Astrocyte of the cerebellum (primary cell): ENCODE data around the gene KATNA1.

Experiments used
- DNase-seq: peaks from one replicate; pipeline ENCODE4 v3.0.0-alpha.2; 2011; ENCODE audit warnings: low read depth
- H3K4me3 ChIP-seq: 2 replicates; pipeline ENCODE4 v1.5.1; 2011; ENCODE audit warnings: mild to moderate bottlenecking, low read depth, low read length, moderate library complexity
- CTCF ChIP-seq: IDR thresholded peaks from 2 replicates; pipeline ENCODE4 v1.5.1; 2012; ENCODE audit warnings: low read length, low read depth, moderate library complexity, mild to moderate bottlenecking; ENCODE audit errors: missing control alignments
- in situ Hi-C: cut with HindIII; loops from 2 replicates; pipeline ENCODE4 v1.10.0; 2017; ENCODE audit warnings: low sequenced_read_pairs

KATNA1 gene

GRCh38 chr6:149646599-149646998 is 1.9 kb downstream of the KATNA1 start:
- TF ChIP-seq CTCF = no peak
- DNase-seq = no peak
- peak overlapping the region; percentile 89 for H3K4me3 ChIP-seq
- in situ Hi-C loops = loop anchor here (5.0 kb wide), 1 partner anchor 44 kb away; no protein-coding TSS in a partner anchor

- no peak overlapping the region for H3K4me3 ChIP-seq
- no peak for DNase-seq
- TF ChIP-seq CTCF = no peak
- in situ Hi-C loops = no loop called here
These were observed 5.5 kb downstream of the KATNA1 start for GRCh38 chr6:149642829-149643580.

- DNase-seq = no peak
- in situ Hi-C loops = no loop called here
- TF ChIP-seq CTCF = no peak
- H3K4me3 ChIP-seq = no peak overlapping the region
These were observed 12.4 kb downstream of the KATNA1 start for GRCh38 chr6:149636124-149636523.

GRCh38 chr6:149634315-149634714 is 14.2 kb downstream of the KATNA1 start:
- no peak for TF ChIP-seq CTCF
- in situ Hi-C loops = no loop called here

GRCh38 chr6:149628875-149629510 is 19.5 kb downstream of the KATNA1 start:
- in situ Hi-C loops = no loop called here
- TF ChIP-seq CTCF = no peak
- no peak for DNase-seq
- no peak overlapping the region for H3K4me3 ChIP-seq

More at GRCh38 chr6:149634315-149634714, 14.2 kb downstream of the KATNA1 start:
- H3K4me3 ChIP-seq = no peak overlapping the region
- DNase-seq = no peak

GRCh38 chr6:149627672-149628071 is 20.8 kb downstream of the KATNA1 start:
- no peak for DNase-seq
- no peak overlapping the region for H3K4me3 ChIP-seq
- no peak for TF ChIP-seq CTCF
- in situ Hi-C loops = no loop called here
